HG03039 (cell line): ENCODE results near the gene PRR13.
"Not testable (repeated sequence)": the region's sequence is repeated elsewhere in the genome, so short reads cannot be mapped to it uniquely, and the experiment has no call there.

ENCODE experiments used
- ATAC-seq: cut with Tn5 transposase; IDR thresholded peaks from one replicate; pipeline ENCODE4 v1.9.1; 2021; ENCODE audit warnings: mild to moderate bottlenecking, moderate library complexity; ENCODE audit not compliant: unreplicated experiment

The PRR13 gene

GRCh38 chr12:53441040-53441833 is at the start of gene PRR13:
PRR13 (plus strand) TSS chr12:53441734; CDS start chr12:53442715, 981 bp downstream.
- ATAC-seq: peak; percentile 98

- ATAC-seq: no peak
Measured at GRCh38 chr12:53399896-53400295, 41.6 kb upstream of the PRR13 start.

GRCh38 chr12:53402351-53402750 is 39.2 kb upstream of the PRR13 start:
- not testable (repeated sequence) for ATAC-seq

GRCh38 chr12:53402871-53403270 is 38.7 kb upstream of the PRR13 start:
- ATAC-seq: no peak

GRCh38 chr12:53410951-53411350 is 30.6 kb upstream of the PRR13 start:
- no peak for ATAC-seq

- no peak for ATAC-seq
Measured at GRCh38 chr12:53413485-53414204, 27.9 kb upstream of the PRR13 start.

GRCh38 chr12:53414756-53415417 is 26.6 kb upstream of the PRR13 start:
- ATAC-seq: no peak

GRCh38 chr12:53415752-53416389 is 25.7 kb upstream of the PRR13 start:
- not testable (repeated sequence) for ATAC-seq

GRCh38 chr12:53417291-53417816 is 24.2 kb upstream of the PRR13 start:
- ATAC-seq: not testable (repeated sequence)

GRCh38 chr12:53418221-53418620 is 23.3 kb upstream of the PRR13 start:
- ATAC-seq: no peak

GRCh38 chr12:53419756-53420155 is 21.8 kb upstream of the PRR13 start:
- no peak for ATAC-seq

GRCh38 chr12:53422247-53422646 is 19.3 kb upstream of the PRR13 start:
- not testable (repeated sequence) for ATAC-seq

- no peak for ATAC-seq
Measured at GRCh38 chr12:53423597-53423996, 17.9 kb upstream of the PRR13 start, which contains the start of gene AMHR2. AMHR2 (plus strand) TSS chr12:53423855; CDS start chr12:53423935, 80 bp downstream.

GRCh38 chr12:53424626-53425514 is 16.7 kb upstream of the PRR13 start:
- no peak for ATAC-seq

GRCh38 chr12:53425515-53426150 is 15.9 kb upstream of the PRR13 start:
- no peak for ATAC-seq

- no peak for ATAC-seq
Measured at GRCh38 chr12:53427905-53428594, 13.5 kb upstream of the PRR13 start.

GRCh38 chr12:53428741-53429140 is 12.8 kb upstream of the PRR13 start:
- ATAC-seq: no peak

GRCh38 chr12:53430116-53430515 is 11.4 kb upstream of the PRR13 start:
- no peak for ATAC-seq

GRCh38 chr12:53431187-53431586 is 10.3 kb upstream of the PRR13 start:
- ATAC-seq: no peak
